ENCODE measurements around the gene DOHH.
"Not testable (repeated sequence)": the region's sequence is repeated elsewhere in the genome, so short reads cannot be mapped to it uniquely, and the experiment has no call there.

Gene DOHH

DNA sequence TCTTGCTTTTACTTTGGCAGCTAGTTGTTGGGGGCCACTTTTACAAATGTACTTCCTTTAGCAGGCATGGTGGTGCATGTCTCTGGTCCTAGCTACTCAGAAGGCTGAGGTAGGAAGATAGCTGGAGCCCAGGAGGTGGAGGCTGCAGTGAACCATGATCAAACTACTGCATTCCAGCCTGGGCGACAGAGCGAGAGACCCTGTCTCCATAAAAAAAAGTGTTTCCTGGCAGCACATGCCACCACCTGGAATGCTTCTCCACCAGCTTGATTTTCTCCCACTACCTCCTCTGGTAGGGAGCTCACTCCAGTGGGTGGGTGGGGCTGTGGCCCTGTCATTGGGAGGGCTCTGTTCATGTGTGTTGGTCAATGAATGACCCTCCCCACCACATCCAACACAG is 18.2 kb upstream of the DOHH start:
- DNase-seq, result no peak

DNA sequence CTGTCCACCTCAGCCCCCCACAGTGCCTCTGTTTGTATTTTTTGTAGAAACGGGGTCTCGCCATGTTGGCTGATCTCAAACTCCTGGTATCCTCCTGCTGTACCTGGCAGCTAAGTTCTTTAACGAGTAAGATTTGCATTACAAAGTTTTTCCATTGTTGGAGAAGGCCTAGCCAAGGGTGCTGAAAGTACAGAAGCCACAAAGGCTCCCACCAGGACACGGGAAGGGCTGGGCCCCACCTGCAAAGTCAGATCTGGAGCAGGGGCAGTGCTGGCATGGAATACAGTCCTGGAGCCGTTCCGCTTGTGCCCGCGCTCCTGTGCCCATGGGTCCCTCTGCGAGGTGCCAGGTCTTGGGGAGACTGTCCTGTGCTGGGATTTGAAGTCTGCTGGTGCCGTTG is 17.8 kb upstream of the DOHH start:
- DNase-seq, result no peak

DNA sequence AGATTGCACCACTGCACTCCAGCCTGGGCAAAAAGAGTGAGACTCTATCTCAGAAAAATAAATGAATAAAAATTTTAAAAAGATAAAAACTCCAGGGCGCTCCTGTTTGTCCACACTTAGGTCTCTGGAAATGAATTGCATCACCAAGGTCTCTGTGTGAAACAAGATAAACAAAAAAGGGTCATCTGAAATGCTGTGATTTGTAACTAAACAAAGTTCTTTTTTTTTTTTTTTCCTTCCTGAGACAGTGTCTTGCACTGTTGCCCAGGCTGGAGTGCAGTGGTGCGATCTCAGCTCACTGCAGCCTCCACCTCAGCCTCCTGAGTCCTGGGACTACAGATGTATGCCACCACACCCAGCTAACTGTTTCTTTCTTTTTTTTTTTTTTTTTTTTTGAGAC is 17.2 kb upstream of the DOHH start:
- no peak for DNase-seq

DNA sequence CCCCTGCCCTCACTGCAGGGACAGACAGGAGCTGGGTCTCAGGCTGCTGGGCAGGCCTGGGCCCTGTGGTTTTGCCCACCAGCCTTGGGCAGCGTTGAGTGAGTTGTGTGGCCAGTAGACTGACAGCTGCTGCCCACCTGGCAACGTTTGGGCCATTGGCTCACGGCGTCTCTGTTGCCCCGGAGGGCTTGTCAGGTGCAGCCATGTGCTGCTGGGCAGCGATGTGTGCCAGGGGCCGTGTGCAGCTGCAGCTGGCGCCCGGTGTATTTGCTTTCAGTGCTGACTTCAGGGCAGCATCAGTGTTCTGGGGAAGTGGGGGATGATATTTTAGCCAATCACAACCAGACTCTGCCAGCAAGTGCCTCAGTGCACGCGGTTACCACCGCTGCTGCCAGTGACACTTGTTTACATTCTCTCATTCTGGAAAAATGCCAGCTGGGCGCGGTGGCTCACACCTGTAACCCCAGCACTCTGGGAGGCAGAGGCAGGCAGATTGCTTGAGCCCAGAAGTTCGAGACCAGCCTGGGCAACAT is 16.3 kb upstream of the DOHH start:
- no peak for DNase-seq

DNA sequence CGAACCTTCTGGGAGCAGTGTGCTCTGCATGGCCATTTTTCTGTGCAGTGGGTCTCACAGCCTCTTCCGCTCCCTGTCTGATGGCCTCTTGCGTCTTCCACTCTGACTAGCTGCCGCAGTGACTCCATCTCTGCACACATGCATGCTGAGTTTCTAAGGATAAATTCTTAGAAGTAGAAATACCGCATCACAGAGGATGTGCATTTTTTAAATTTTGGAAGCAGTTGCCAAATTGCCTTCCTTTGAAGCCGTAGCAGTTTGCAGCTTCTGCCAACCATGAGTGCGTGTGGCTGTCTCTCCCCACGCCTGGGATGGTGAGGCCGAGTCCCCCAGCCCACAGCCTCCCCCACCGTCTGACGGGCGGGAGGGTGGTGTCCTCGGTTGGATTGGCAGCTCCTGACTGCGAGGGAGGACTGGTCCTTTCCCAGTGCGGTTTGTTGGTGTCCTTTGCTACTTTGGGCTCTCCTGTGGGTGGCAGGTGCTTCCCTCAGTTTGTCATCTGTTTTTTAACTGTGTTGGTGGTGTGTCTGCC is 15.5 kb upstream of the DOHH start:
- no peak for DNase-seq

DNA sequence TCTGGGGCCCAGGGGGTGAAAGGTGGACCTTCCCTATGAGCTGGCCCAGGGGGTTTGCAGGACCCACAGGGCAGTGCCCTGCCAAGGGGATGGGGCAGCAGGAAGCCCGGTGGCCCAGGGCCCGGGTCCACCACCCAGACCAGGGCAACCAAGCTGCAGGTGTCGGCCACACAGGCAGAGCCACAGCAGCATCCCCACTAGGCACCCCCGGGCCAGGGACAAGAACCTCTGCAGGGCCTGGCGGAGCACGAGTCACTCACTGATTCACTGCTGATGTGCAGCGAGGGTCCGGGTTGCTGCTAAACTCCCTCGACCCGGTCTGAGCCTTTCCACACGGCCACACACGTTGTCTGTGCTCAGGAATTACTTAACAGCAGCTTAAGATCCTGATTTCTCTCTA is 14.5 kb upstream of the DOHH start:
- no peak for DNase-seq

DNA sequence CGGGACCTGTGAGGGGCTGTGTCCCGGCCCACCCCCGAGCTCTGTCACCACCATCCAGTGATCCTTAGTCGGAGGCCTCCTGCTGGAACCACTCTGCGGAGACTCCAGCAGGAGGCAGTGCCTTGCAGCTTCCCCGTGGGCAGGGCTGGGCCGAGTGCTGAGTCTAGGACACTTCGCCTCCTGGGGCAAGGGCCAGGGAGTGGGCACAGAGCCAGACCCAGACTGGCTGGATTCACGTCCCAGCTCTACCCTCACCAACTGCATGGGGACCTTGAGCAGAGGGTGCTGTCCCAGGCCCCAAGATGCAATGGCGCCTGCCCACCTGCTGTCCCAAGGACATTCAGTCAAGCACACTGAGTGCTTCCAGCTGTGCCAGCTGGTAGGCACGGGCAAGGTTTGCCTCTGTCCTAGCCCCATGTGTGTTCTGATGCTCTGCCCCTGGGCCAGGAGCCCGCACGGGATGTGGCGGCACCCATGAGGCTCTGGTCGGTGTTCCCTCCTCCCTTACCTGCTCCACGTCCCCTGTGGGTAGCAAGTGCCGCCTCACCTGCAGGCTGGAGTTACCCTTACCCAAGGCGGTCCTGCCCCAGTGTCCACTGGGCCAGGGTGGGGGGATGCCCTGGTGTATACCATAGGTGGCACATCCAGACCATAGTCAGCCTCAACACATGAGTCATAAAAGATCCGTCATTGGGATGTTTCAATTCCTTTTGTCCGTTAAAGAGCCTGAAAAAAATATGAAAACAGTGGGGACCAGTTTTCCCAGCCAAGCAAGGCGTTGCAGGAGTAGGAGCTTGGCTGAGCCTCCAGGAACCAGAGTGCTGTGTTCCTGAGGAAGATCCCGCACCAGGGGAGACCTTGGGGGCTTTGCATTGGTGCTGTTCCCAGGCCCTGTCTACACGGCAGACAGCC is 13.0 kb upstream of the DOHH start:
- no peak for DNase-seq

DNA sequence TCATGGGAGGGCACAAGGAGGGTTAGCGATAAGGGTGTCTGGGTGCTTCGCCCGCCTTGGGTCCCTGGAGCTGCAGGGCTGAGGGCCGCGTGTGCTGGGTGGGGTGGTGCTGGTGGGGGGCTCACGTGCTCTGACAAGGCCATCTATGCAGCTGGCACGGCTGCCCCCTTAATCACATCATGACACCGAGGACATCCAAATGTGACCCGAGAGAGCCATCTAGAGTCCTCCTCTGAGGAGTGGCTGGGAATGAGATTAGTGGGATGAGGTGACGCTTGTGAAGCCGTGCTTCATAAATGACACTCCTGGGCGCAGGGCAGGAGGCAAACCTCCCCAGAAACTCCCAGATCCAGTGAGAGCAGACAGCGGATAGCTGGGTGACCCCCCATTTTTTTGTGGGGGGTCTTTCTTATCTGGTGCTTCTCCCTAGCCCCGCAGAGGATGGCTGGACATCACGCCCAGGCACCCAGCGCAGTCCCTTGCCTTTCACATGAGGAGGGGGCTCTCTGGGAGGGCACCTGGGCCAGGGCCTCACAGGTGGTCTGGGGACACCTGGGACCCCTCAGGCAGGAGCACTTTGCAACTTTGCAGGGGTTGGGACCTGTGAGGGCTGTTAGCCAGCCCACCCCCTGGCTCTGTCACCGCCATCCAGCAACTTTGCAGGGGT is 12.2 kb upstream of the DOHH start:
- DNase-seq, result no peak

DNA sequence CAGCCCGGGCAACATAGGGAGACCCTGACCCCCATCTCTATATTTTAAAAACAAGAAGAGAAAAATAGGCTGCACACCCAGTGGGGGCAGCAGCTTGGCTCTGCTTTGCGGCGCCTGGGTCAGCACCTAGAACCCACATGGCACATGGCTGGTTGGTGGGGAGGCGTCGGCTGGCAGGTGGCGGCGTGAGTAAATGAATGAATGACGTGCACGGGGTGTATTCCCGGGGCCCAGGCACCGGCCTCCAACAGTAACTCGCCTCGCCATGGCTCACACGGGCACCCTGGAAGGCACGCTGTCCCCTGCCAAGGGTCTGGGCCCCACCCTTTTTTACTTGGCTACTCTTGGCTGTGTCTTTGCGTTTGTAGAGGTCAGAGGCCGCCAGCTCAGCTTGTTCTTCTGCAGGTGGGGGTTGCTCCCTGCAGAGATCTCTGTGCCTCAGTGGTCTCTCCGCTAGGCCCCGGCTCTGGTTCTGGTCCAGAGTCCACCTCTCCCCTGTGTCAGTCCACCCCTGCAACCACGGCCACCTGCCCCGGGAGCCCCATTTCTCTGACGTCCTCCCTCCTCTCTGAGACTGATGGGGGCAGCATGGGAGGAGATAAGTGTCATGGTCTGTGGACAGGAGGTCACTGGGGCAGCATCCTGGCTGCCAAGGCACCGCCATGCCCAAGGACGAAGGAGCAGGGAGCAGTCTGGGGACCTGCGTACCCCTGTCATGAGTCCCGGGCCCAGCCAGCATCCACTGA is 11.2 kb upstream of the DOHH start:
- no peak for DNase-seq

DNA sequence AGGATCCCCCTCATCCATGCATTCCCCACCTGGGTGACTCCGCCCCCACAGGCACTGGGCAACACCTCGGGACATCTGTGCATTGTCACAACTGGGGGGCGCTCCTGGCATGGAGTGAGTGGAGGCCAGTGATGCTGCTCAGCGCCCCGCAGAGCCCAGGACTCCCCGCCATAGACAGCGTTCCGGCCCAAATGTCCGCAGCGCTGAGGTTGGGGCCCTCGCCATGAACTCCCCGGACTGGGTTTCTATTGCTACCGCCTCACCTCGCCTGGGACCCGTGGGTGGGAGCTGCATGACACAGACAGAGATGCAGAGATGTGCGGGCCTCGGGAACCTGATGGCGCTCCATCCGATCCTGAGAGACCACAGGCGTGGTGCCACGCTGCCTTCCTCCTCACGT is 10.3 kb upstream of the DOHH start:
- DNase-seq, result no peak

DNA sequence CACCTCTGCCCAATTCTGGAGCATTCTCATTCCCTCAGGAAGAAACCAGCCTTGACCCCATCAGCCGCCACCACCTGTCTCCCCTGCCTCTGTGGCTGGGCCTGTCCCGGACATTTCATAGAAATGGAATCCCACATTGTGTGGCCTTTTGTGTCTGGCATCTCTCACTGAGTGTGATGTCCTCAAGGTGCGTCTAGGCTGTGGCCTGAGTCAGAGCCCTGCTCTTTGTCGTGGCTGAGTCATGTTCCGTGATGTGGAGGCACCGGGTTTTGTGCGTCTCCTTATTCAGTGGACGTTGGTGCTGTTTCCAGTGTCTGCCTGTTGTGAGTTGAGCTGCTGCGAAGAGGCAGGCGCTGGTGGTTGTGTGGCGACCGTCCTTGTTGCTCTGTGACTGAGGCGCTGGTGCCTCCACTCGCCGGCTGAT is 9.1 kb upstream of the DOHH start:
- no peak for DNase-seq

DNA sequence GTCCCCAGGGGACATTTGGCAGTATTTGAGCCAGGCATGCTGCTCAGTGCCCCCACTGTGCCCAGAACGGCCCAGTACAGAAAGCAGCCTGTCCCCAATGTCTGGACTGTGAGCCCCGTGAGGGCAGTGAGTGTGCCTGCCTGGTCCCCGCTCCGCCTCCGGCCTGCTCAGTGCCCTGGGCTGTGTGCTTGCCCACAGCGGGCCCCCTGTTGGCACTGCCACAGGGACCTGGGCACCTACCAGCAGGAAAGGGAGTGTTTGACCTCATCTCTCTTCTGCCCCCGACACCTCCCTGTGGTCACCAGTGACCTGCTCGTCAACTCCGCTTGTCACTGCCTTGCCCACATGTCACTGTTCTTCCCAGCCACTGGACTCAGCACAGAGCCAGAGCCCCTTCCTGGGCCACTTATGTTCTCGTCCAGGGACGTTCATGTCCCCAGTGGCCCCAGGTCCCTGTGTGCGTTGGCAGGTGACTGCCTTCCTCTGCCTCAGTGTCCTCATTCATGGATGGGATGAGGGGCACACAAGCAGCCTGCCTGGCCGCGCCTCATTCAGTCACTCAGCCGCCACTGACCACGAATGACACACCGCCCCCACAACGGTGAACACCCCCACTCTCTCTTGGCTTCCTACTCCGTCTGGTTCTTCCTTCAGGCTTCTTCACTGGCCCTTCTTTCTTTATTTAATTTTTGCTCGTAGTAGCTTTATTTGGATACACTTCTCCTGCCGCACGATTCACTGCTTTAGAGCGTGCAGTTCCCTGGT is 8.5 kb upstream of the DOHH start:
- DNase-seq, result no peak

DNA sequence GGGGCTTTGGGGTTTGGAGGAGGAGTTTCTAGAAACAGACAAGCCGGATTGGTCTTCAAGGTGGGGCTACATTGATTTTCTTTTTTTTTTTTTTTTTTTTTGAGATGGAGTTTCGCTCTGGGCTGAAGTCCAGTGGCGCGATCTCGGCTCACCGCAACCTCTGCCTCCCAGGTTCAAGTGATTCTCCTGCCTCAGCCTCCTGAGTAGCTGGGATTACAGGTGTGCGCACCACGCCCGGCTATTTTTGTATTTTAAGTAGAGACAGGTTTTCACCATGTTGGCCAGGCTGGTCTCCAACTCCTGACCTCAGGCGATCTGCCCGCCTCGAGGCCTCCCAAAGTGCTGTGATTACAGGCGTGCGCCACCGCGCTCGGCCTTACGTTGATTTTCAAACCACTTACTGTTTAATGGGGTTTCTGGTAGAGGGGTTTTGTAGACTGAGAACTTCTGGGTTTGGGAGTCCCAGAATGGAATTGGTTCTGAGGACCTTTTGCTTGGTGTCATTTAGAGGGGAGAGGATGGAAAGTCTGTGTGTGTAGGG is 7.7 kb upstream of the DOHH start:
- not testable (repeated sequence) for DNase-seq

DNA sequence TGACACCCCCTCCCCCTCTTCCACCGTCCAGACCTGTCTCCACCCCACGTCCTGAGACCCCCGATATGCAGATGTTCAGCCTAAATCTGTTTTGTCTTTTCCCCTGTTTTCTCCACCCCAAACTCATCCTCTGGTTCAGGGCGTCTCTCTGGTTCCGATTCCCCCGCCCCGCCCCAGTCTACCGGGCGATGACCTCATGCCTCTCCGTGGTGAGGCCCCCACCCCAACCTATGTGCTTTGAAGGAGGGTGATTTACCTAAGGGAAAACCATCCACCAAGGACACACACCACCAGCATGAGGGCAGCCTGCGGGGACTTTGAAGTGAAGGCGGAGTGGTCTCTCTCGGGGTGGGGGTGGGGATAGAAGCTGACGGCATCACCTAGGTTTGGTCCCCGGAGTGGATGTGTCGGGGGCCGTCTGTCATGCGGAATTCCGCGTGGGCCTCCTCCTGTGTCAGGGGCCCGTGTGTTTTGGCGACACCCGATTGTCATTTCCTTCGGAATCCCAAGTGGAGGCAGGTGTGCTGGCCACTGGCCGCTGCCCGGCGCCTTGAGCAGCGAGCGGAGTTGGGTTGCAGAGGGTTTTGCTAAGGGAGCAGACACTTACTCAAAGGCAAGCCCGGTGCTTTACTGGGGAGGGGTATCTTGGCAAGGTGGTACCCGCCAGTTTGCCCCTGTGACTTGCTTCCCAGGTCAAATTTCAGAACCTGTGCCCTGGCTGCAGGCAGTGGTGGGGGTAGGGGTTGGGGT is 7.1 kb upstream of the DOHH start:
- no peak for DNase-seq

DNA sequence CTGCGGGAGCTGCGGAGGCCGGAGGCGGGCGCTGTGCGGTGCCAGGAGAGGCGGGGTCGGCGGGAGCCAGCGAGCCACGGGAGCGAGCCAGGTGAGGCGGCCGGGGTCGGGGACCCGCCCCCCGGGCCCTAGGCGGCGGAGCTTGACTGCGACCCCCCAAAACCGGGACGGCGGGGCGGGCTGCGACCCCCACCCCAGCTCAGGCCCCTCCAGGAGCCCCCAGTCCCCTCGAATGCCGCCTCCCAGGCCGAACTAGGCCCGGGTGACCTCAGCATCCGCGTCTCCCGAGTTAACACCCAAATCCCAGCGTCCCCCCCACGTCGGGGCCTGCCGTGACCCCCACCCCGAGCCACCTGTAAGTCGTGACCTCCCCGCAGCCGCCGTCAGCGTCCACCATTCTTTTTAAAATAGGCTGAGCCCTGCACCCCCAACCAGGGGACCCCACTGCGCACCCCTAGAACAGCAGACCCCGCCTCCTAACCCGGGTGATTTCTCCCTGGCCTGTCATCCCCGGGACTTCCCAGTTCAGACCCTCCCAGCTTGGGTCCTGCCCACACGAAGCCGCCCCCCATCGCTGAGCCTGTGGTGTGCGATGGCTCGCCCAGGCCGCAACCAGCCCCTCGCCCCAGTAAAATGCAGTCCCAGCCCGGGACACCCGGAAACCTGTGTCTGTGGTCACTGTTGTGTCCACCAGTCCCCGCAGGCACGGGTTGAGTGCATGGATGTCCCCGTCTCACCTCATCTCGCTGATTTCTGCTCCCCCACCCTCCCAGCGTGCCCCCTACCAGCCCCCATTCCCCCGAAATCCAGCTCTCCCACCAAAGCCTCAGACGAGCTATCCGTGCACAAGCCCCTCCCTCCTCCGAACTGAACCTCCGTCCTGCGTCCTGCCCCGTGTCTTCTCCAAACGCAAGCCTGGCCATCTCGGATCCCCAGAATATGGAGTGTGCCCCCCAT is 6.2 kb upstream of the DOHH start:
- DNase-seq, result no peak

DNA sequence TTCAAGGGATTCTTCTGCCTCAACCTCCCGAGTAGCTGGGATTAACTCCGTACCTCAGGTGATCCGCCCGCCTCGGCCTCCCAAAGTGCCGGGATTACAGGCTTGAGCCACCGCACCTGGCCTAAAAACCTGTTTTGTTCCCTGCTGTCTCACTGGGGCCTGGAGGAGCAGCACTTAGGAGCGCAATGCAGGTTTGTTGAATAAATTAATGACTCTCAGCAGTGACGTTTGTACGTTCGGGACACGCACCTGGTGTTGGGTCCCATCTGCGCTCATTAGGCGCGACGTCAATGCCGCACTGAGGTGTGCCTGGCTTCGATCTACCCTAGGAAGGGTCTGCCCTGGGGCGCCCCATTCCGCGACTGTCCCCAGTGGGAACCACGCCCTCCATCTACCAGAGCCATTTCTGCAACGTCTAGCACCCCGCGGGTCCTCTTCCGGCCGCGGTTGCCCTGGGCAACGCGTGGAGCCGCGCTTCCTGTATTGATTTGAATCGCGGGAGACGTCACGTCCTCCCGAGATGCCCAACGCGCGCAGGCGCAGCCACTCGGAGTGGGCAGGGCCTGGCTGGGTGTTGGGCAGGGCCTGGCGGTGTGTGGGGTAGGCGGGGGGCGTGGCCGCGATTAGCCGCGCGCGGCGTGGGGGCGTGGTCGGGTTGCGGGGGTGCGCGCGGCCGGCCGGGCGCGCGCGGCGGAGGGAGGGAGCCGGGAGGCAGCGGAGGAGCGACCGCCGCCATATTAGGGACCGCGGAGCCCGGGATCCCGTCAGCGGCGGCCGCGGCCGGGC is 5.3 kb upstream of the DOHH start, which contains the start of gene FZR1:
Gene FZR1 (plus strand): TSS at position 714 of the 786 bp plus-strand sequence. CDS start 16,679 bp downstream, outside the sequence.
- peak; percentile 94 for DNase-seq

DNA sequence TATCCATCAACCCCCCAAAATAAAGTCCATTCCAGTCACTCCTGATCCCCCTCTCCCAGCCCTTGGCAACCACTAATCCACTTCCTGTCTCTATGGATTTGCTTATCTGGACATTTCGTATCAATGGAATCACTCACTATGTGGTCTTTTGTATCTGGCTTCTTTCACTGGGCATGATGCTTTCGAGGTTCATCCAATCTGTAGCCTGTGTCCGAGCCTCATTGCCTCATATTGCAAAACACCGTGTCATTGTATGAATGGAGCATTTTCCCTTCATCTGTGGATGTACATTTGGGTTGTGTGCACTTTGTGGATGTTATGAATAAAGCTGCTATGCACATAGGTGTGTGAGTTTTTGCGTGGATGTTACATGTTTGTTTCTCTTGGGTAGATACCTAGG is 4.3 kb upstream of the DOHH start:
- no peak for DNase-seq

DNA sequence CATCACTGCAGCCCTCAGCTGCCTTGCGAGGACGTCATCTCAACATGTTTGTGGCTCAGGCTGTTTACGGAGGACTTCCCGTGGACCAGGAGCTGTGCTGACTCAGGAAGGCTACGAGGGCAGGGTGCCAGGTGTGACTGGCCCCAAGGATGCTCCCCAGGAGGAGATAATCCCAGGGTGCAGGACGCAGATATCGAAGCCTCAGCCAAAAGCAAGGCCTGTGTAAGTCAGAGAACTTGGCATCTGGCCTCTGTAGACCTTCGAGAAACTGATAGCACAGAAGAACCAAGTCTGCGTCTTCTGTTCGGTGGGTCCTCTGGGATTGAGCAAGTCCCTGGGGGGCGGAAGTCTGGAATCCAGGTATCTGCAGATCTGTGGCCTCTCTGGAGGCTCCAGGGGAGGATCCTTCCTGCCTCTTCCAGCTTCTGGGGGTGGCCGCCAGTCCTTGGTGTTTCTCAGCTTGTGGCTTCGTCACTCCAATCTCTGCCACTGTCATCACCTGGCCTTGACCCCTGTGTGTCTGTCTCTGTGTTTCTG is 2.6 kb upstream of the DOHH start:
- DNase-seq, result no peak

DNA sequence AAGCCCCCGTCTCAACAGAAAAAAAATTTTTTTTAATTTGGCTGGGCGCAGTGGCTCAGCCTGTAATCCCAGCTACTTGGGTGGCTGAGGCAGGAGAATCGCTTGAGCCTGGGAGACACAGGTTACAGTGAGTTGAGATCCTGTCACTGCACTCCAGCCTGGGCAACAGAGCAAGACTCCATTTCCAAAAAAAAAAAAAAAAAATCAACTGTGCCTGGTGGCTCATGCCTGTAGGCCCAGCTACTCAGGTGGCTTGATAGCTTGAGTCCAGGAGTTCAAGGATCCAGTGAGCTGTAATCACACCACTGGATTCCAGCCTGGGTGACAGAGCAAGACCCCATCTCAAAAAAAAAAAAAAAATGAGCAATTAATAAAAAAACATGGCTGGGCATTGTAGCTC is 1.3 kb upstream of the DOHH start:
- DNase-seq, result no peak

All from KG1 (cell line).